Mesodermal cell (in vitro differentiated cells): ENCODE results near the gene RBM27.
"Not testable (repeated sequence)": the region's sequence is repeated elsewhere in the genome, so short reads cannot be mapped to it uniquely, and the experiment has no call there.

Experiments used
- H3K27ac ChIP-seq: 2 replicates; pipeline ENCODE4 v1.7.0; 2013; ENCODE audit warnings: mild to moderate bottlenecking, low read depth, low read length, moderate library complexity; ENCODE audit not compliant: severe bottlenecking
- H3K36me3 ChIP-seq: 2 replicates; pipeline ENCODE4 v1.7.1; 2013; ENCODE audit warnings: mild to moderate bottlenecking, low read length, moderate library complexity; ENCODE audit not compliant: control insufficient read depth, insufficient read depth
- H3K4me1 ChIP-seq: one replicate; pipeline ENCODE4 v1.7.1; 2013; ENCODE audit warnings: mild to moderate bottlenecking, low read length; ENCODE audit not compliant: insufficient read depth, control insufficient read depth, poor library complexity, severe bottlenecking
- H3K4me3 ChIP-seq: 2 replicates; pipeline ENCODE4 v1.7.0; 2013; ENCODE audit warnings: low read length, control low read depth, mild to moderate bottlenecking; ENCODE audit not compliant: insufficient read depth, poor library complexity, severe bottlenecking; ENCODE audit errors: extremely low read depth
- H3K9me3 ChIP-seq: 2 replicates; pipeline ENCODE4 v1.7.1; 2013; ENCODE audit warnings: mild to moderate bottlenecking, low read length, moderate library complexity; ENCODE audit not compliant: control insufficient read depth
- WGBS, 2 experiments: methylation state at CpG; one replicate each; pipeline ENCODE4 v1.1.5; 2013; ENCODE audit warnings: missing lambda C conversion rate in 2 of 2; ENCODE audit not compliant: insufficient coverage in 2 of 2; 5-methylcytosine and 5-hydroxymethylcytosine counted together

RBM27 gene

GRCh38 chr5:146183403-146183802 lies 20.0 kb upstream of the RBM27 start:
- H3K27ac ChIP-seq, H3K9me3 ChIP-seq, H3K4me3 ChIP-seq, H3K4me1 ChIP-seq: not testable (repeated sequence)
- peaks cover 23% of the 10 kb centered on the region for H3K36me3 ChIP-seq
- WGBS, 2 experiments: 90 to 95% methylated on average over 17 to 20 of the region's 21 CpGs

- WGBS, 2 experiments: 80 to 100% methylated on average over 1 of the region's 2 CpGs
- H3K4me3 ChIP-seq: no peak overlapping the region
- H3K27ac ChIP-seq: no peak overlapping the region
- H3K36me3 ChIP-seq: peaks cover 8% of the 10 kb centered on the region
- no peaks in the 10 kb centered on the region for H3K9me3 ChIP-seq
- H3K4me1 ChIP-seq: peaks cover 8% of the 10 kb centered on the region
Observed at GRCh38 chr5:146185161-146185560, 18.2 kb upstream of the RBM27 start.

- Histone ChIP-seq H3K9me3 (no peaks in the 10 kb centered on the region), H3K4me3 (no peak overlapping the region), H3K27ac (no peak overlapping the region), H3K4me1 (peaks cover 2% of the 10 kb centered on the region), H3K36me3 (no peaks in the 10 kb centered on the region)
- WGBS, 2 experiments: 75% methylated on average over 1 of the region's 1 CpG; no CpG with 5 or more reads in 1 of the 2 experiments
Observed at GRCh38 chr5:146188358-146188757, 15.0 kb upstream of the RBM27 start.

GRCh38 chr5:146192571-146193043 lies 10.8 kb upstream of the RBM27 start:
- H3K9me3 ChIP-seq: no peaks in the 10 kb centered on the region

GRCh38 chr5:146193285-146193684 lies 10.1 kb upstream of the RBM27 start:
- Histone ChIP-seq H3K36me3 (no peaks in the 10 kb centered on the region), H3K4me1 (no peaks in the 10 kb centered on the region), H3K4me3 (no peak overlapping the region), H3K27ac (no peak overlapping the region), H3K9me3 (no peaks in the 10 kb centered on the region)
- WGBS, 2 experiments: 88 to 100% methylated on average over 1 of the region's 1 CpG

More at GRCh38 chr5:146192571-146193043, 10.8 kb upstream of the RBM27 start:
- Histone ChIP-seq H3K4me3 (no peak overlapping the region), H3K27ac (no peak overlapping the region), H3K36me3 (no peaks in the 10 kb centered on the region), H3K4me1 (no peaks in the 10 kb centered on the region)
- 78 to 87% methylated on average over 1 to 3 of the region's 3 CpGs for WGBS, 2 experiments

GRCh38 chr5:146194997-146195396 lies 8.4 kb upstream of the RBM27 start:
- not testable (repeated sequence) for H3K36me3 ChIP-seq, H3K4me1 ChIP-seq, H3K9me3 ChIP-seq, H3K4me3 ChIP-seq, H3K27ac ChIP-seq
- WGBS, 2 experiments: 100% methylated on average over 2 of the region's 4 CpGs; no CpG with 5 or more reads in 1 of the 2 experiments

GRCh38 chr5:146196459-146197048 lies 6.9 kb upstream of the RBM27 start:
- Histone ChIP-seq H3K4me3 (no peak overlapping the region), H3K27ac (no peak overlapping the region), H3K4me1 (no peaks in the 10 kb centered on the region), H3K9me3 (no peaks in the 10 kb centered on the region), H3K36me3 (no peaks in the 10 kb centered on the region)
- WGBS, 2 experiments: 90% methylated on average over 4 of the region's 6 CpGs

GRCh38 chr5:146199176-146199815 lies 4.1 kb upstream of the RBM27 start:
- Histone ChIP-seq H3K4me1 (peaks cover 7% of the 10 kb centered on the region), H3K36me3 (no peaks in the 10 kb centered on the region), H3K27ac (no peak overlapping the region), H3K4me3 (no peak overlapping the region), H3K9me3 (no peaks in the 10 kb centered on the region)
- WGBS, 2 experiments: 100% methylated on average over 2 to 4 of the region's 6 CpGs

GRCh38 chr5:146201795-146202194 lies 1.6 kb upstream of the RBM27 start:
- WGBS, 2 experiments: 93 to 95% methylated on average over 9 to 12 of the region's 12 CpGs
- not testable (repeated sequence) for H3K4me3 ChIP-seq, H3K36me3 ChIP-seq, H3K9me3 ChIP-seq, H3K27ac ChIP-seq, H3K4me1 ChIP-seq

GRCh38 chr5:146203872-146204192 lies 427 bp downstream of the RBM27 start:
- H3K9me3 ChIP-seq: no peaks in the 10 kb centered on the region
- WGBS, 2 experiments: 0 to 1% methylated on average over 6 to 9 of the region's 21 CpGs

GRCh38 chr5:146205499-146206202 lies 2.2 kb downstream of the RBM27 start:
- no peak overlapping the region for H3K4me3 ChIP-seq
- no peak overlapping the region for H3K27ac ChIP-seq
- 94 to 97% methylated on average over 10 of the region's 11 CpGs for WGBS, 2 experiments
- peaks cover 10% of the 10 kb centered on the region for H3K36me3 ChIP-seq
- H3K4me1 ChIP-seq: peaks cover 7% of the 10 kb centered on the region
- H3K9me3 ChIP-seq: no peaks in the 10 kb centered on the region

More at GRCh38 chr5:146203872-146204192, 427 bp downstream of the RBM27 start:
- H3K36me3 ChIP-seq: peaks cover 9% of the 10 kb centered on the region
- peak overlapping the region; percentile 81 for H3K4me3 ChIP-seq
- peak overlapping the region; percentile 78 for H3K27ac ChIP-seq
- peaks cover 7% of the 10 kb centered on the region for H3K4me1 ChIP-seq
